ENCODE data around the gene SLC25A52.

Gene SLC25A52

DNA sequence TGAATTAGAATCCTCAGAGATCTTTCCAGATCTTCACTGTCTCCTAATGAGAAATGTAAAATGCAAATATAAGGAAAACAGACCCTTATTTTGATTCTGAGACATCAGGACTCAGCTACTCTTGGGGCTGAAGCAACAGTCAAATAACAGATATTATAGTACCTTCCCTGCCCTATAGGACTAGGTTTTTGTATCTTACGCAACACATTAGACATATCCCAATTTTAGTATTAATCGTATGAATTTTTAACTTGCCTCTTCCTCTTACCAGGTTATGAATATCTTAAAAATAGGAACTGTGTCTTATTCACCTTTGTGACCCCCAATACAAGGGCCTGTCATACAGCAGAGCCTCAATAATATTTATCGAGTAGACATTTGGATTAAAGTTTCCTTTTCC lies 12.0 kb upstream of the SLC25A52 start:
- H3K27ac ChIP-seq (ENCODE audit: low read length) = no peak overlapping the region
- no peaks in the 10 kb centered on the region for H3K36me3 ChIP-seq (ENCODE audit: insufficient read depth, low read length)
- no peak for DNase-seq
- TF ChIP-seq, protein P1, sequence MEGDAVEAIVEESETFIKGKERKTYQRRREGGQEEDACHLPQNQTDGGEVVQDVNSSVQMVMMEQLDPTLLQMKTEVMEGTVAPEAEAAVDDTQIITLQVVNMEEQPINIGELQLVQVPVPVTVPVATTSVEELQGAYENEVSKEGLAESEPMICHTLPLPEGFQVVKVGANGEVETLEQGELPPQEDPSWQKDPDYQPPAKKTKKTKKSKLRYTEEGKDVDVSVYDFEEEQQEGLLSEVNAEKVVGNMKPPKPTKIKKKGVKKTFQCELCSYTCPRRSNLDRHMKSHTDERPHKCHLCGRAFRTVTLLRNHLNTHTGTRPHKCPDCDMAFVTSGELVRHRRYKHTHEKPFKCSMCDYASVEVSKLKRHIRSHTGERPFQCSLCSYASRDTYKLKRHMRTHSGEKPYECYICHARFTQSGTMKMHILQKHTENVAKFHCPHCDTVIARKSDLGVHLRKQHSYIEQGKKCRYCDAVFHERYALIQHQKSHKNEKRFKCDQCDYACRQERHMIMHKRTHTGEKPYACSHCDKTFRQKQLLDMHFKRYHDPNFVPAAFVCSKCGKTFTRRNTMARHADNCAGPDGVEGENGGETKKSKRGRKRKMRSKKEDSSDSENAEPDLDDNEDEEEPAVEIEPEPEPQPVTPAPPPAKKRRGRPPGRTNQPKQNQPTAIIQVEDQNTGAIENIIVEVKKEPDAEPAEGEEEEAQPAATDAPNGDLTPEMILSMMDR (IDR thresholded peaks at IDR 0.05; ENCODE audit: borderline replicate concordance, extremely low read depth, low read length, poor library complexity, severe bottlenecking) = no peak
- TF ChIP-seq EZH2 (IDR thresholded peaks at IDR 0.05; ENCODE audit: borderline replicate concordance, low read depth, low read length, severe bottlenecking) = no peak
- peaks cover 1% of the 10 kb centered on the region for H3K9me3 ChIP-seq (ENCODE audit: insufficient read depth, low read length, severe bottlenecking)
- no peak overlapping the region for H3K9ac ChIP-seq (ENCODE audit: low read depth, low read length)
- no peak overlapping the region for H3K4me2 ChIP-seq (ENCODE audit: insufficient read depth, low read length)
- no peak for ATAC-seq (ENCODE audit: insufficient read depth, low read depth)
- no peaks in the 10 kb centered on the region for H4K20me1 ChIP-seq (ENCODE audit: insufficient read depth, low read length)
- no peak overlapping the region for H2AFZ ChIP-seq (ENCODE audit: low read depth, low read length)
- no peak overlapping the region for H3K4me3 ChIP-seq (ENCODE audit: low read depth in 1 of 2, low read length in 2 of 2)
- peaks cover 2% of the 10 kb centered on the region for H3K27me3 ChIP-seq (ENCODE audit: insufficient read depth, low read length, poor library complexity)
- no peaks in the 10 kb centered on the region for H3K4me1 ChIP-seq (ENCODE audit: insufficient read depth, low read length)
- no peaks in the 10 kb centered on the region for H3K79me2 ChIP-seq (ENCODE audit: insufficient read depth, low read length)

DNA sequence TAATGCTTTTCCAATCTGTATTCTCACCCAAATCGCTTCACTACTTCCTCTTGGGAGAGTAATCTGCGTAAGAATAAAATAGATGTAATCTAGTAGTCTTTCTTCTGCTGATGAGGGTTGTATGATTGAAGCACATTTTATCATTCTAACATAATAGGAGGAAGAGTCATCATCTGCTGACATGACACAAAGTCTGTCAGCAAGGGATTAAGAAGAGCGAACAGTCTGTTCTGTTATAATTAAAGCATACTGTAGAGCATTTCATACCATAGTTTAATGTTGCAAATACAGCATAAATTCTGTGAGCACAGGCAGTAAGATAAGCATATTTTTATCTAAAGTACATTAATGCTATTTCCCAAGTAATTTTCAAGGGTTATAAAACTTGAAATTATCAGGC lies 10.4 kb downstream of the SLC25A52 start:
- no peaks in the 10 kb centered on the region for H3K36me3 ChIP-seq (ENCODE audit: insufficient read depth, low read length)
- DNase-seq (no peak), ATAC-seq (ENCODE audit: insufficient read depth, low read depth) (no peak)

GRCh38 chr18:31746396-31746795 lies 14.3 kb downstream of the SLC25A52 start:
- no peak overlapping the region for H2AFZ ChIP-seq (ENCODE audit: low read depth, low read length)
- no peak overlapping the region for H3K4me2 ChIP-seq (ENCODE audit: insufficient read depth, low read length)
- ATAC-seq (ENCODE audit: insufficient read depth, low read depth) (no peak), DNase-seq (no peak)
- no peaks in the 10 kb centered on the region for H4K20me1 ChIP-seq (ENCODE audit: insufficient read depth, low read length)
- peaks cover 7% of the 10 kb centered on the region for H3K27me3 ChIP-seq (ENCODE audit: insufficient read depth, low read length, poor library complexity)
- TF ChIP-seq EZH2 (IDR thresholded peaks at IDR 0.05; ENCODE audit: borderline replicate concordance, low read depth, low read length, severe bottlenecking) = no peak
- TF ChIP-seq, protein P1 (IDR thresholded peaks at IDR 0.05; ENCODE audit: borderline replicate concordance, extremely low read depth, low read length, poor library complexity, severe bottlenecking) = no peak
- no peaks in the 10 kb centered on the region for H3K4me1 ChIP-seq (ENCODE audit: insufficient read depth, low read length)
- no peaks in the 10 kb centered on the region for H3K9me3 ChIP-seq (ENCODE audit: insufficient read depth, low read length, severe bottlenecking)
- H3K9ac ChIP-seq (ENCODE audit: low read depth, low read length) = no peak overlapping the region
- no peak overlapping the region for H3K4me3 ChIP-seq (ENCODE audit: low read depth in 1 of 2, low read length in 2 of 2)
- no peaks in the 10 kb centered on the region for H3K79me2 ChIP-seq (ENCODE audit: insufficient read depth, low read length)
- no peak overlapping the region for H3K27ac ChIP-seq (ENCODE audit: low read length)
- H3K36me3 ChIP-seq (ENCODE audit: insufficient read depth, low read length) = no peaks in the 10 kb centered on the region

More for the DNA sequence above, 10.4 kb downstream of the SLC25A52 start:
- no peak overlapping the region for H3K4me2 ChIP-seq (ENCODE audit: insufficient read depth, low read length)
- H4K20me1 ChIP-seq (ENCODE audit: insufficient read depth, low read length) = no peaks in the 10 kb centered on the region
- H3K9me3 ChIP-seq (ENCODE audit: insufficient read depth, low read length, severe bottlenecking) = no peaks in the 10 kb centered on the region
- H3K4me1 ChIP-seq (ENCODE audit: insufficient read depth, low read length) = no peaks in the 10 kb centered on the region
- H3K27ac ChIP-seq (ENCODE audit: low read length) = no peak overlapping the region
- H3K9ac ChIP-seq (ENCODE audit: low read depth, low read length) = no peak overlapping the region
- no peaks in the 10 kb centered on the region for H3K79me2 ChIP-seq (ENCODE audit: insufficient read depth, low read length)
- no peak overlapping the region for H2AFZ ChIP-seq (ENCODE audit: low read depth, low read length)
- H3K4me3 ChIP-seq (ENCODE audit: low read depth in 1 of 2, low read length in 2 of 2) = no peak overlapping the region
- TF ChIP-seq EZH2 (IDR thresholded peaks at IDR 0.05; ENCODE audit: borderline replicate concordance, low read depth, low read length, severe bottlenecking) = no peak
- TF ChIP-seq, protein P1 (IDR thresholded peaks at IDR 0.05; ENCODE audit: borderline replicate concordance, extremely low read depth, low read length, poor library complexity, severe bottlenecking) = no peak
- peaks cover 7% of the 10 kb centered on the region for H3K27me3 ChIP-seq (ENCODE audit: insufficient read depth, low read length, poor library complexity)

Data from DND-41 (cell line).